Adipose tissue (tissue), 3 donors: Measurements from ENCODE around the gene THSD1. TPM values are rescaled to one million over a fixed set of nuclear protein-coding genes. Genes with fewer than 3 reads are reported as not detected.

Experiments
- H3K27ac ChIP-seq: one replicate; pipeline ENCODE4 v1.5.1; 2013; ENCODE audit warnings: low read depth, low read length
- WGBS, 3 donors: extraction: QIAGEN DNeasy Blood & Tissue Kit; methylation state at CpG; one replicate each; pipeline ENCODE4 v1.1.7; 2013; 5-methylcytosine and 5-hydroxymethylcytosine counted together
- polyA plus RNA-seq, 3 donors: library from polyadenylated mRNA; stranded (reverse); fragments of 200-250 nt; gene quantifications; one replicate each; pipeline ENCODE4 v1.2.3, GENCODE V29; 2013
- donor health status: healthy with polysubstance abuse.
- donor health status: Bipolar disorder and iron deficiency.
- donor health status: healthy.

Gene THSD1
- 1 to 10 TPM; 1.3 to 5.1 (median 4.4) TPM for polyA plus RNA-seq

- 1% methylated on average over 64 to 68 of the region's 68 CpGs for WGBS, 3 donors
- no peak within 1 kb of the TSS for H3K27ac ChIP-seq
These were observed at the start of gene THSD1 for GRCh38 chr13:52405767-52406494. TSS of gene THSD1 (minus strand) at chr13:52406172. CDS start at chr13:52402600, 3,572 bp downstream.

- no peak overlapping the region for H3K27ac ChIP-seq
- 0 to 1% (median 0%) methylated on average over 27 to 37 of the region's 37 CpGs for WGBS, 3 donors
These were observed 49.7 kb upstream of the THSD1 start for GRCh38 chr13:52455677-52456041.

GRCh38 chr13:52454820-52455676, 49.1 kb upstream of the THSD1 start, which contains the start of gene CKAP2:
TSS of gene CKAP2 (plus strand) at chr13:52455478. CDS start at chr13:52455557, 79 bp downstream.
- WGBS, 3 donors, result 0% methylated on average over 52 to 55 of the region's 56 CpGs
- no peak within 1 kb of the TSS for H3K27ac ChIP-seq

GRCh38 chr13:52454459-52454819, 48.5 kb upstream of the THSD1 start:
- 8 to 18% (median 8%) methylated on average over 8 of the region's 8 CpGs for WGBS, 3 donors
- no peak overlapping the region for H3K27ac ChIP-seq

GRCh38 chr13:52452470-52452869, 46.5 kb upstream of the THSD1 start:
- no peak overlapping the region for H3K27ac ChIP-seq
- 61 to 76% (median 73%) methylated on average over 2 of the region's 2 CpGs for WGBS, 3 donors

GRCh38 chr13:52451135-52451804, 45.3 kb upstream of the THSD1 start:
- H3K27ac ChIP-seq, result no peak overlapping the region
- 87 to 88% (median 87%) methylated on average over 24 of the region's 24 CpGs for WGBS, 3 donors

GRCh38 chr13:52450793-52451116, 44.8 kb upstream of the THSD1 start:
- 9 to 11% (median 10%) methylated on average over 8 of the region's 8 CpGs for WGBS, 3 donors
- no peak overlapping the region for H3K27ac ChIP-seq

GRCh38 chr13:52450012-52450792, 44.2 kb upstream of the THSD1 start, which contains the start of gene VPS36:
TSS of gene VPS36 (minus strand) at chr13:52450634. CDS start at chr13:52450594, 40 bp downstream.
- 0% methylated on average over 87 to 105 of the region's 105 CpGs for WGBS, 3 donors
- peak within 1 kb of the TSS; percentile 63 for H3K27ac ChIP-seq

- no peak overlapping the region for H3K27ac ChIP-seq
- WGBS, 3 donors, result 3 to 4% (median 3%) methylated on average over 10 of the region's 10 CpGs
These were observed 43.5 kb upstream of the THSD1 start for GRCh38 chr13:52449331-52450011.

GRCh38 chr13:52447815-52448552, 42.0 kb upstream of the THSD1 start:
- WGBS, 3 donors, result 73 to 90% (median 76%) methylated on average over 5 of the region's 5 CpGs
- no peak overlapping the region for H3K27ac ChIP-seq

- no peak overlapping the region for H3K27ac ChIP-seq
- 85 to 95% (median 86%) methylated on average over 2 of the region's 2 CpGs for WGBS, 3 donors
These were observed 41.4 kb upstream of the THSD1 start for GRCh38 chr13:52447354-52447753.

- 84 to 85% (median 84%) methylated on average over 1 of the region's 1 CpG for WGBS, 3 donors
- H3K27ac ChIP-seq, result no peak overlapping the region
These were observed 40.3 kb upstream of the THSD1 start for GRCh38 chr13:52446265-52446664.

GRCh38 chr13:52432456-52432855, 26.5 kb upstream of the THSD1 start:
- 63 to 95% (median 88%) methylated on average over 2 of the region's 2 CpGs for WGBS, 3 donors
- no peak overlapping the region for H3K27ac ChIP-seq

GRCh38 chr13:52428295-52428694, 22.3 kb upstream of the THSD1 start:
- 23 to 78% (median 65%) methylated on average over 2 of the region's 2 CpGs for WGBS, 3 donors

GRCh38 chr13:52421216-52421615, 15.2 kb upstream of the THSD1 start:
- 73 to 97% (median 81%) methylated on average over 3 of the region's 3 CpGs for WGBS, 3 donors
- H3K27ac ChIP-seq, result no peak overlapping the region

More at GRCh38 chr13:52428295-52428694, 22.3 kb upstream of the THSD1 start:
- H3K27ac ChIP-seq, result no peak overlapping the region

GRCh38 chr13:52419080-52419479, 13.1 kb upstream of the THSD1 start:
- H3K27ac ChIP-seq, result no peak overlapping the region
- 28 to 49% (median 36%) methylated on average over 1 of the region's 1 CpG for whole genome bisulfite sequencing, 3 donors

- no peak overlapping the region for H3K27ac ChIP-seq
- 56 to 82% (median 63%) methylated on average over 1 of the region's 1 CpG for WGBS, 3 donors
These were observed 9.0 kb upstream of the THSD1 start for GRCh38 chr13:52414963-52415362.
